GM12891 (cell line): ENCODE results near the gene PVR.

Experiments
- PAX5 ChIP-seq: IDR thresholded peaks from 2 replicates; pipeline ENCODE4 v1.6.1; 2011; ENCODE audit warnings: low read length, moderate library complexity, mild to moderate bottlenecking; ENCODE audit not compliant: insufficient read depth, severe bottlenecking
- POLR2A ChIP-seq: IDR thresholded peaks from 2 replicates; pipeline ENCODE4 v1.6.1; 2011; ENCODE audit warnings: low read depth, low read length, control low read depth
- POLR2AphosphoS5 ChIP-seq: IDR thresholded peaks from 2 replicates; pipeline ENCODE4 v1.6.1; 2011; ENCODE audit warnings: low read depth, low read length, control low read depth
- POU2F2 ChIP-seq: IDR thresholded peaks from 2 replicates; pipeline ENCODE4 v1.6.1; 2011; ENCODE audit warnings: low read depth, mild to moderate bottlenecking, control low read depth, low read length, moderate library complexity
- SPI1 ChIP-seq: IDR thresholded peaks from 2 replicates; pipeline ENCODE4 v1.6.1; 2011; ENCODE audit warnings: low read depth, low read length, control low read depth
- TAF1 ChIP-seq: IDR thresholded peaks from 2 replicates; pipeline ENCODE4 v1.6.1; 2011; ENCODE audit warnings: low read depth, low read length, control low read depth

- TF ChIP-seq POLR2A (no peak), POLR2AphosphoS5 (no peak), TAF1 (no peak), SPI1 (no peak), POU2F2 (no peak), PAX5 (no peak)
Observed at GRCh38 chr19:44707794-44708193, 64.1 kb downstream of the PVR start.
